ENCODE measurements around the gene GATB.

Gene GATB

DNA sequence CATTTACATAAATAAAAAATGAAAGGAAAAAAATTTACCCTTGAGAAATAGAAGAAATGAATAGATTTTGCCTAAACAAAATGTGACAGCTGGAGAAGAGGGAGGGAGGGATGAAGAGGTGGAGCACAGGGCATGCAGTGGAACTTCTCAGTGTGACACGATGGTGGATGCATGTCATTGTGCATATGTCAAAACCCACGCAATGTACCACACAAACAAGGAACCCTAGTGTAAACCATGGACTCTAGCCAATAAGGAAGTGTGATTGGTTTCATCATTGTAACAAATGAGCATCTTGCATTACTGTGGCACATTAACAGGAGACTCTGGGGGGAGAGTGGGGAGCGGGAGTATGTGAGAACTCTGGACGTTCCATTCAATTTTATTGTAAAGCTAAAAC is 58.6 kb downstream of the GATB start:
- no peak for DNase-seq (ENCODE audit: insufficient read length, low spot score)
- FAIRE-seq: no peak

DNA sequence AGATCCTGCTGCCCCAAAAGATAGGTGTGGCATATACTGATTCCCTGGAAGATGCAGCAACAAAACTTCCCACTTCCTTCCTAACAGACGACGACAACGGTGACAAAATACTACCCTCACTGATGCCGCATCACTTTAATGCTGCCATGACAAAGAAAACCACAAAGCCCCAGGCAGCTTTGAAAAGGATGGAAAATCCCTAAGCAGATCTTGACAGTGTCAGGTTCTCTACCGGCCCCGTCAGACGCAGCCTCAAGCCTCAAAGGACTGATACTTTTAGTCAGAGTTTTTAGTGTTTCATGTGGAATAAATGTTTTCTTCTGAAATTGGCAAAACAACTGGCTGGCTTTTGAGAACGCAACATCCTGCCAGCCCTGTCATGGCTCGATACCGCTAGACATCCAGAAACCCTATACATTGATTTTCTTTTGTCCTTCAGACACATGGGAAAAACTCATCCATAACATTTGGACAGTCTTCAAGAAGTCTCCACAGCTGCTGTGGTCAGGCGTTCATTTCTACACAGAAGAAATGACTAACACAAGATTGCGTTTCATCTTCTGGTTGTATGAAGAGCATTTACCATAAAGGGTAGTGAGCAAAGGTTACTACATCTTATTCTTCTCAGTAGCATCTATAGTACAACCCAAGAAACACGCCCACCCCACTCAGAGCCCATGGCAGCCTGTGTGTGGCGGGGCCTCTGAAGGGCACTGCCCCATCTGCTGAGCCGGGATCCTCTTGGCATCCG is 60.1 kb downstream of the GATB start:
- DNase-seq (ENCODE audit: insufficient read length, low spot score) (no peak), FAIRE-seq (no peak)

DNA sequence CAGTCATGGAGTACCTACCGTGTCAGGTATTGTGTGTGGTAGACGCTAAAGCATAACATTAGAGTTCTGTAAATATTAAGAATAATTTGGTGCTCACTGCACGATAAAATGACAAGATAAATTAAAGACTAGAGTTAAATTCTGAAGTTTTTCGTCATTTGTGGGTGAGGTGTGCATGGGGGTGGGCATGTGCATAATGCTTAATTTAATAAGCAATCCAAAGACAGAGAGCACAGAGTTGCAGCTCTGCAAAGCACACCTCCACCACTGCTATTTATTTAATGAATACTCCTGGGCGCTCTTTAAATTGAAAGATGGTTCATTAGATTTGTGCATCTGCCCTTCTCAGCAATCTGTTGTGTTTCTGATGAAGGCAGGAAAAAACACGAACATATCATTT is 62.6 kb downstream of the GATB start:
- FAIRE-seq (no peak), DNase-seq (ENCODE audit: insufficient read length, low spot score) (no peak)

DNA sequence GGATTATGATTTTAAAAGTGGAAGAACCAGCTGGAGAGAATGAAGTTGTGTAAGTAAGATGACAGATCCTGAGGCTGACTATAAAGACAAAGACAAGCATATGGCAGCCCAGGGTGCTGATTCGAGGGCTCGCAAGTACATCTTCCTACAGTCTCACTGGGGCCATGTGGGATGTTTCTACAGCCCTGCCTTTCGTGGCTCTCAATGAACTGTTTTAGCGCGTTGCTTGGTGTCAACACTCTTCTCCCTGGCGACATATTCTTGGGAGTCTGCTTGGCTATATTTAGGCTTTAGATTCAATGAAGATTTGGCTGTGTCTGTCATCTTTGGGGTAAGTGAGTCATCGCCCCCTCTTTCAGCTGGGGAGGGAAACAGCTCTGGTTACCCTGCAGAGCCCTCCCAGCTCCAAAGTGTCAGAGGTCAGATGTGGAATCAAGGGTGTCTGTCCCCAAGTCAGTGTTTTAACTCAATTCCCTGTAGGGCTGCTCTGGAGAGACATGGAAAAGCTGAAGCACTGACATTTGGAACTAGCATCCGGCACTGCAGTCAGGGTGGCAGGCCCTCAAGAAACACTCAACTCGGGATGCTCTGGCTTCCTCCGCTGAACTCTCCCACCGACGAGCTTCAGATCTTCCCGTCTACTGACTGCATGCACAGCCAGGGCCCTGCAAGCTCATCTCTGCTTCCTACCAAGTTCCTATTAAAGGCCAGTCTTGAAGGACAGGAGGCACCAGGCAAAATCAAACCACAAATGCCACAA is 65.7 kb downstream of the GATB start:
- FAIRE-seq: no peak

DNA sequence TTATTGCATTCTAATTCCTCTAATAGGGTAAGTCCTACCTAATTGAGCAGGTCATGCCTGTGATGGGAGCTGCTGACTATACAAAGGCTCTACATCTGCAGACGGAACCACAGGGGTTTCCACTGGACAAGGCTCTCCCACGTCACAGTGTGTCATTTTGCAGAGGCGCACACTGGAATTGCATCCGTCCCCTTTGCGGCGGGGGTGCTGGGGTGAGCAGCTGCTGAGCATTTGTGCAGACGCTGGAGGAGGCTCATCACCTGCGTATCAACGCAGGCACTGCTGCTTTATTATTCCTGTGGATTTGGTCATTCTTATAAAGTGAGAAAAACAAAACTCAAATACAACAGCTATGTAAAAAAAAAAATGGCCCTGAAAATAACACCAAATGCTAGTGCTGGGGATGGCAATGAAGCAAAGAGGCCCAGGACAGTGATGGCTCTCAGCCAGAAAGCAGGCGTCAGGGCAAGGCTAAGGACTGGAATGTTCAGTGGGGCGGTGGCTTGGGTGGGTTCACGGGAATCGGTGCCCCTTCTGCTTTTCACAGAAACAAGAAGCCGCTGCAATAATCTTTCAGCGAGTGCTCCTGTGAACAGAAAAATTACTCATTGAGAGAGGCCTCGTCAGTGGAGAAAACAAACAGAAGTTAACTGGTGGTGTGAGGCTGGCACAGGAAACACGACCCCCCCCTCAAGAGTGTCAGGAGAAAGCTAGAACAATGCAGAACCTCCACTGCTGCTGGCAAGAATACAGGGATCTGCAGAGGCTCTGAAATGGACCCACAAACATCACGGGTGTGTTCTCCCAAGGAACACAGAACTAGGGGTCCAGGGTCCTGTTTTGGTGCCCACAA is 67.8 kb downstream of the GATB start:
- DNase-seq (ENCODE audit: insufficient read length, low spot score) (no peak), FAIRE-seq (no peak)

More for the DNA sequence above, 65.7 kb downstream of the GATB start:
- DNase-seq (ENCODE audit: insufficient read length, low spot score): no peak

DNA sequence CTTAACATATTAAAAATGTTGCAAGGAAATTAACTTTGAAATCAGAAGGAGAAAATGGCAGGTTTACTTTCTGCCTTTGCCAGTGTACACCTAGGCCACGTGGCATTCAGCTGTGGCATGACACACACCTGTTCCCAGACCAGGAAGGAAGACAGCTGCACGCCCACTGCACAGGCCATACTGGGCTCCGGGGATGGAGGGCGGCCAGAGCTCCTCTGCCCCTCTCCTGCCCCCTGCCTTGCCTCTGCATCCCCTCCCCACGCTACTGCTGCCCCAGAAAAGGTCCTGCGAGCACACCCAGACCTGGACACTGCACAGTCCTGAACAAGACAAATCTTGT is 68.4 kb downstream of the GATB start:
- FAIRE-seq: no peak

DNA sequence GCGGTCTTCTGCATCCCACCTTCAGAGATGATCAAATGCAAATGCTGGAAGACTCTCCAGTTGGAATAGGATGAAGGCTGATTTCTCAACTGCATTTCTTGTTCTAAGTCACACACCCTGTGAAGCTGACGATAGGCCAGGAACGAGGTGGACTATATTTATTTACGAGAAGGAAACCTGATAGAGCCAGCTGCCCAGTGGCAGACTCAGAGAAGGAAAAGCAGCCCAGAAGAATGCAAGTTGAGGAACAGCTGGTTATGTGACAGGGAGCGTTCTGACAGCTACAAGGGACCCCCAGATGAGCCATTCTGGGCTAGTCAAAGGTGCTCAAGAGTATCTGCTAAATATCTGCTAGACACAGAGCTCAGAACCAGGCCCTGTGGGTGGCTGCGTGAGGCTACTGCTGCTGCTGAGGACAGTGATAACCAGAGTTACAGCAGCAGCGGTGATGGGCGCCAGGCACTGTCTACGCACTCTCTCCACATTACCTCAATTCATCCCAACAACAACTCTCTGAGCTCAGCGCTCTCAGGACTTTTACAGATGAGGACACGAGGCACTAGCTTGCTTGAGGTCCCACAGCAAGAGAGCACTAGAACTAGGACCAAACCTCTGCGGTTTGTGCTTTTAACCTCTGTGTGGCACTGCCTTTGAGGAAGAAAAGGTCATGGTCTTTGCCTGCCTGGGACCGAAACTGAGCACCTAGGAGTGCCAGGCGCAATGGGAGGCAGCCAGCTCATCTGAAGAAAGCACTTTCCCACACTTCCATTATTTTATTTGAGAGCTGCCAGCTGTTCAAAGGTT is 69.0 kb downstream of the GATB start:
- no peak for FAIRE-seq

More for the DNA sequence above, 68.4 kb downstream of the GATB start:
- DNase-seq (ENCODE audit: insufficient read length, low spot score): no peak

DNA sequence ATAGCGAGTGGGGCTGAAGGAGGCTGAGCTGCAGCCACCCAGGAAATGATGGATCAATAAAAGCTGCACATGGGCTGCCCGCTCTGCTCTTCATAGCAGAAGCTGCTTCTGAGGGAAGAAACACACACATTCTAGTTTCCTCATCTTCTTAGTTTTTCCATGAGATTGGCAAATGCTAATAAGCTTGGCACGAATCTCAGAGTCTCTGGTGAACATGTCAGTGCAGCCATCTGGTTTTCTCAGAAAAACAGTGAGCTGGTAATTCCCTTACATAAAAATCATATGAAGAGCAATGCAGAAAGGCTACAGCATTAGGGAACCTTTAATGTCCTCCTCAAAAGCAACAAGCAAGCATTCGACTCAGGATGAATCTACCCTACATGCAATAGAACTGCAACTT is 69.9 kb downstream of the GATB start:
- FAIRE-seq (no peak), DNase-seq (ENCODE audit: insufficient read length, low spot score) (no peak)

More for the DNA sequence above, 69.0 kb downstream of the GATB start:
- DNase-seq (ENCODE audit: insufficient read length, low spot score): no peak

DNA sequence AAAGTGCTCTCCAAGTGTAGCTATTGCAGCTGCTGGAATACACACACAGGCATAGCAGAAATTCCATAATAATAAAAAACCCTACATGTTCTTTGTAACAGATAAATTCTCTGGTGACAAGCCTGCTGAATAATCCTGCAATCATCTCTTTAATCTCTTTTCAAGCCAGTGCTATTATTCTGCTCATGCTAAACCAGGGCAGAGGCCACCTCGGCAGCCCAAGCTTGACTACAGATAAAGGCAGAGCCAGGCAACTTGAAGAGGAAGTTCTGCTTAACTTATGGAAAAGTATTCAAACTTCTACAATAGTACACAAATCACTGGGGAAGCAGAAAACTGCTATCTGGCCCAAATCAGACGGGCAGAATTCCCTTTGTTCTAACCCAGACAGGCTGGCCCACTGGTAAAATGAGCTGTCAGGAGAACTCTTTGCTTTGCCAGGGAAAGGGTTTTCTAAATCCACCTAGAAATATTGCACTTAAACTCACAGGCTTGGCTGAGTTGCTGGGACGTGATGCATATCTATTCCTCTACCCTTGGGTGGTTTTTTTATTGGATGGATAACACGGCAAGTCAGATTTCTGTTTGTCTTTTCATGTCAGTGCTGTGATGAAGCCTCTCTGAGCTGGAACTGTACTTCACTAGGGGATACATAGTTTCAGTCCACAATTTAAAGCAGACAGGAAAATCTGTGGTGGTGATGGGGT is 70.5 kb downstream of the GATB start:
- no peak for DNase-seq (ENCODE audit: insufficient read length, low spot score)
- FAIRE-seq: no peak

DNA sequence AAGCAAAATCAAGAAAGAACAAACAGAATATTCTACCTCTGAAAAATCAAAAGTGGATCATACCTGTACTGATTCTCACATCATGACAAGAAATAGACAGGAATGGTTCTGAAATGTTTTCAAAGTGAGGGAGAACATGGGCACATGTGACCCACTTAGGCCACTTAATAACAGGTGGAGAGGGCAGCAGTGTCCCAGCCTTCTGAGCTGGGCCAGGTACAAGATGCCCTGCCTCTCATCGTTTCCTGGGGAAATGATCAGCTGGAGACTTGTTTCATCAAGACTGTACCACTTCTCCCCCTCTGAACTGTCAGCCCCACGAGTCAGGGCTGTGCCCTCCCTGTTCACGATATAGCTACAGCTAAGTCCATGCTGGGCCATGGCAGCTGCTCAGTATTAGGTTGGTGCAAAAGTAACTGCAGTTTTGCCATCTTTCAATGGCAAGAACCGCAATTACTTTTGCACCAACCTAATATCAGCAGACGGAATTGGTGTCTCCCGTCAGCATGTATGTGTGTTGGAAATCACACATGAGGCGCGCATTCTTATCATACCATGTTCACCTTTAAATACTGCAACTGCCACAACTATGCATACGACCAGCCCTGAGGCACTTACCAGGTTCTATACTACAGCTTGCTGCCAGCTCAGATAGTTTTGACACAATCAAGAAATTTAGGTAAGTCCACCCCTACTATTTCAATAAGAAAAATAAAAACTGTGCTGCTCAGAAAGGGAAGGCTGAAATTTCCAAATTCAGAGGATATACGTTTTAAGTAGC is 71.4 kb downstream of the GATB start:
- DNase-seq (ENCODE audit: insufficient read length, low spot score): no peak
- FAIRE-seq: no peak

DNA sequence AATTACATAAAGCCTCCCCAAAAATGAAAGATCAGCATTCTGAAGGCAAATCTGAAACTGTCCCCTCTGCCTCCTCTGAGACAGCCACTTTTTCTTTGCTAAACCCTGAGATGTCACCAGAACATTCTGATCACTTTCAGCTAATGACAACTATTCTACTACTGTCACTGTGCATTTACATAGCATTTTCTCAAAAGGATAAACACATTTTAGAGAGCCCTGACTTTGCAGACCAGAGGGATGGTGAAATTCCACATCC is 72.1 kb downstream of the GATB start:
- FAIRE-seq: no peak
- no peak for DNase-seq (ENCODE audit: insufficient read length, low spot score)

DNA sequence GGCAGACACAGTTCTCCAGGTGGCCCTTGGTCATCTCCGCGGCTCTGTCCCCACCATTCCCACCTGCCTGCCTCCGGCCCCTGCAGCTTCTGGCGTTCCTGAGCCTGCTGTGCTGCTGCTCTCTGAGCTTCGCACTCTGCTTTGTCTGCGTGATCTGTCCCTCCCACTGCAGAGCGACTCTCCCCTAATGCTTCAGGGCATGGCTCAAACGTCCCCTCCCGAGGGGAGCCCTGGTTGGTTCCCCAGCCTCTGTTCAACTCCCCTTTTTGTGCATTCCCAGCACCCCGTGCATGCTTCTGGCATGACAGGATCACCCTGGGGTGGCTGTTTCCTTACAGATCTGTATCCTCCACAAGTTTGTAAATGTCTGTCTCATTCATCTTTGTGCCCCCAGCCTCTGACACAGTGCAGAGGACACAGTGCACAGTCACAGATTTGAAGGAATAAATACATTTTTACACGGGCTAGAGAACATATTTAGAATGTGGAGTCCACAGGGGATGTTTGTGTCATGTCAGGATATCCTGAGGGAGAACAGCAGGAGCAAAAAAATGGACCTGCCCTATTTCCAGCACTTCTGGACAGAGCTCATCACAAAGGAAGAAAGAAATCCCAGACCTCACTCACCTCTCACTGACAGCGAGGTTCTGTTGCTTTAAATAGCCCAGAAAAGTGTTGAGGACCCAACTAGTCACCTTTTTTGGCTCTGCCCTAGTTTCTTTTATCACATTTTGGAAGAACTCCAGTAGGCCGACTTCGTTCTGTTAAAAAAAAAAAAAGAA is 72.6 kb downstream of the GATB start:
- FAIRE-seq (no peak), DNase-seq (ENCODE audit: insufficient read length, low spot score) (no peak)

DNA sequence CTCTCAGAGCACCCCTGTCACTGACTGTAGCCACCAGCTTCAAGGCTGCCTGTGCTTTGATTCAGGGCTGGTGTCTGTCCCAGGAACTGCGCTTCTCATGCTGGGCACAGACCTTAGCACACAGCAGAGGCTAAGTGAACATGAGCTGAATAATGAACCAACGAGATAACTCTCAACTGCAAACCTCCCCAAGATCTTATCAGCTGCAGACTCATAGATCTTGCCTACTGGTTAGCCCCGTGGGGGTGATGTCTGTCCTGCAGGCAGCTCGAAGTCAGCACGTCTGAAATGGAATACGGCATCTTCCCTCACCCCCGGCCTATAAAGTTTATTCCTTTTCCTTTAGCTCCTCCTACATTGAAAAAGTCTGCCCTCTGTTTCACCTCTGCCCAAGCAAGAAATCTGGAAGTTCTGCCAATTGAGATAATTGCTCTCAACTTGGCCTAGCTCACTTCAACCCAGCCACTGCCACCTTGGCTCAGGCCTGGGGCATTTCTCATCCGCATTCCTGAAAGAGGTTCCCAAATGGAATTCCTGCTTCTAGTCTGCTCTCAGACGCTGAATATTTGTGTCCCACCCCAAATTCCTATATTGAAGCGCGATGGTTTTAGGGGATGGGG is 73.7 kb downstream of the GATB start:
- DNase-seq (ENCODE audit: insufficient read length, low spot score): no peak
- FAIRE-seq: no peak

DNA sequence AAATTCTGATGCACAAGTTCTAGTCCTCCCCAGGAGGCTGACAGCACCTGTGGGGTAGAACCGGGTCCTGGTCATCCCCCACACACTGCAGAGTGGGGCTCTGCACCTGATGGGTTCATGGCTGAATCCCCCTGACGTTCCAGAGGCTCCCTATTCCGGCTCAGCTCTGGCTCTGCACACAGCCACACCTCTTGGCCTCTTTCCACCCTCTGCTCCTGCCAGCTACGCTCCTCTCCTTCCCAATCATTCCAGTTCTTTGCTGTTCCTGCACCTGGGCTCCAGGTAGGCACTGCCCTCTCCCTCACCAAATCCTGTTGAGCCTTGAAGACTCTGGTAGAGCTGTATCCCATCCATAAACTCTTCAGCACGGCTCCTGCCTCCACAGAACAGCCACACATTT is 75.5 kb downstream of the GATB start:
- DNase-seq (ENCODE audit: insufficient read length, low spot score): no peak
- no peak for FAIRE-seq

DNA sequence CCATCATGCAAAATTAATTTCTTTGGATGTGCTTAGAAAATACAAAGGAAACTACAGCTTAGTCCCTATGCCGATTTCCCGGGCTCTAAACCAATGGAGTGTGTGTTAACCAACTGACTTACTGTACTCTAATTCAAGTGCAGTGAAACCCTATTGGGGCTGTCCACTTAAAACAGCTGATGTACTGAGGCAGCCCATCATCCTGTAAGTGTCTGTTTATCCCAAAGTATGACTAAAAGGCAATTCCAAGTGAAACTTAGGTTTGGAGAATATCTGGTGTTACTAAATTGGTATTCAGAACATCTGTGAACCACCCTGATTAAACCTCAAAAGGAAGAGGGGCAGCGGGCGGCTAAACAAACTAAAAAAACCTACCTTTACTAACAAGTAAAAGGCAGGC is 79.7 kb downstream of the GATB start:
- FAIRE-seq: no peak
- no peak for DNase-seq (ENCODE audit: insufficient read length, low spot score)

DNA sequence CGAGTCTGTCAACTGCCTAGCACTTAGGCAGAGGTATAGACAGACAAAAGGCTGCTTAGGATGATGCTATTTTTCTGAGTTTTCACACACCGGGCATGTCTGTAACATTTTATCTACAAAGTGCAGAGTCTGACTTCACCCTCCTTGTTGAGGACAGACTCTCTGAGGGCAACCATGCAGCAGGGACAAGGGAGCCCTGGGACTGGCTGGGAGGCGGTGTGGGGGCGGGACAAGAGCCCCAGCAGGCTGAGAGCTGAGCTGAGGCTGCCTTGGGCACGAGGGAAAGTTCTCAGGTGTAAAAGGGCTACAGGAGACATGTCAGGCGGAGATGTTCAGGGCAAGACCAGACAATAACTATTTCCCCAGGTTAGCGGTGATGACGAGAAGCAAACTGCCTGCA is 81.6 kb downstream of the GATB start:
- FAIRE-seq: no peak
- DNase-seq (ENCODE audit: insufficient read length, low spot score): no peak

DNA sequence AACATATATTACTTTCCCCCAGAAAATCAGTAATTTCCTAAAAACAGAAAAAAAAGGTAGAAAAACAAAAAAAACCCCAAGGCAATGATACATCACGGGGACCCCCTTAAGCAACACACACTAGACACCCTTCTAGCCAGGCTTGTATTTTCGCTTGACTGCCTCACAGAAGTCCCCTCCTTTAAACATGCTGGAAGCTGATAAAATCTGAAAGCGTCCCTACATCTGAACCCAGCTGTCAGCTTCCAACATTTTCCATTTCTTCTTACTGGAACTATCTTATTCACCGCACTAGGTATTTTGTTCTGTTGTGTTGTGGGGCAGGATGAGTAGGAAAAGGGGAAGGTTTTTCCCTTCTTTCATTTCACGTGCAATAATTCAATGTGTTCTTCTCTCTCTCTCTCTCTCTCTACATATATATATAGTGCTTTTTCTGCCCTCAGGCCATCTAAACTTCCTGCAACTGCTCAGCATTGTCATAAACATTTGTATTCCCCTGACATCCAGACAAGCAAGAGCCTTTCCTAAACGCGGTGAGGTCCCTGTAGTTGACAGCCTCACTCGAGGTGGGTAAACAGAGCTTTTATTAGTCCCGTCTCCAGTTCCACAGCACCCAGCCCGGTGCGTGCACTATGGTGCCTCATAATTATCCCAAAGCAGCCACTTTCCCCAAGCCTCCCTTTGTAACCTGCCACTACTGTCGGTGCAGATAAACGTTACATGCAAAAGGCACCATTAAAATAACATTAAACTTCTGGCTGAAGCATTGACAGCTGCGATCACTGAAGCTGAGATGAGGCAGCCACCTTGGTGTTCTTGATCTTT is 82.5 kb downstream of the GATB start:
- DNase-seq (ENCODE audit: insufficient read length, low spot score) (no peak), FAIRE-seq (no peak)

DNA sequence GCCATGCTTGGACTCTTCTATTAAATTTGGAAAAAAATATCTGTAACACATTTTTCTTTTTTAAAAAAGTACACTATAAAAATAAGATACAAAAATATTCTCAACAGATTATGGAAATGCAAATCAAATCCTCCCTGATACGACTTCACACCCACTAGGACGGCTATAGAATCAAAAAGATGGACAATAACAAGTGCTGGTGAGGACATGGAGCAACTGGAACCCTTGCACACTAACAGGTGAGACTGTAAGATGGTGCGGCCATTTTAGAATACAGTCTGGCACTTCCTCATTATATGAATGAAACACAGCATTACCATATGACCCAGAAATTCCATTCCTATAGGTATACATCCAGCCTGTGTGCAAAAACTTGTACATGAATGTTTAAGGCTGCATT is 83.6 kb downstream of the GATB start:
- no peak for DNase-seq (ENCODE audit: insufficient read length, low spot score)
- no peak for FAIRE-seq
